ENCODE measurements around the gene ZNF681.

GRCh38 chr19:23784274-23784673, 25.6 kb upstream of the ZNF681 start:
- TF ChIP-seq YY1 (IDR thresholded peaks at IDR 0.05; ENCODE audit: insufficient read depth, insufficient read length) (no peak), ZNF274 (IDR thresholded peaks at IDR 0.05; ENCODE audit: low read depth, low read length) (no peak)

All from NT2/D1 (cell line).